Stimulated activated CD4-positive, alpha-beta T cell treated with anti-CD3 and anti-CD28 coated beads, TNF-alpha, amount 100 ng/mL, for 48 hours (primary cell): Measurements from ENCODE around the gene MTHFD2L.

ENCODE experiments used
- DNase-seq, 3 donors: peaks; one replicate each; pipeline ENCODE4 v3.0.0-alpha.2; 2020; ENCODE audit warnings: low read depth in 3 of 3

The MTHFD2L gene

GRCh38 chr4:74304095-74304625 lies 146.2 kb downstream of the MTHFD2L start:
- DNase-seq = no peak

GRCh38 chr4:74305000-74305399 lies 147.1 kb downstream of the MTHFD2L start:
- DNase-seq = no peak

GRCh38 chr4:74307170-74307569 lies 149.3 kb downstream of the MTHFD2L start:
- DNase-seq = no peak

- DNase-seq = no peak
These were observed 150.3 kb downstream of the MTHFD2L start, which contains the start of gene EPGN for GRCh38 chr4:74308215-74308614. EPGN (plus strand) TSS chr4:74308470; CDS start chr4:74308534, 64 bp downstream.

- no peak for DNase-seq
These were observed 151.3 kb downstream of the MTHFD2L start for GRCh38 chr4:74309223-74309622.

GRCh38 chr4:74311696-74312313 lies 153.9 kb downstream of the MTHFD2L start:
- DNase-seq = peak in 1 of 3 donors; percentile 3

GRCh38 chr4:74314329-74314728 lies 156.4 kb downstream of the MTHFD2L start:
- DNase-seq = no peak

GRCh38 chr4:74314944-74315343 lies 157.0 kb downstream of the MTHFD2L start:
- no peak for DNase-seq

- no peak for DNase-seq
These were observed 157.5 kb downstream of the MTHFD2L start for GRCh38 chr4:74315376-74315775.

- no peak for DNase-seq
These were observed 158.5 kb downstream of the MTHFD2L start for GRCh38 chr4:74316397-74316796.

GRCh38 chr4:74317616-74318246 lies 159.8 kb downstream of the MTHFD2L start:
- DNase-seq = no peak

- no peak for DNase-seq
These were observed 160.4 kb downstream of the MTHFD2L start for GRCh38 chr4:74318276-74318675.

GRCh38 chr4:74319470-74319869 lies 161.6 kb downstream of the MTHFD2L start:
- DNase-seq = no peak

- DNase-seq = peak in 2 of 3 donors; percentile 3 to 38
These were observed 162.7 kb downstream of the MTHFD2L start for GRCh38 chr4:74320559-74321118.

- no peak for DNase-seq
These were observed 164.4 kb downstream of the MTHFD2L start for GRCh38 chr4:74322301-74322700.

GRCh38 chr4:74323663-74324062 lies 165.7 kb downstream of the MTHFD2L start:
- DNase-seq = no peak

- no peak for DNase-seq
These were observed 166.3 kb downstream of the MTHFD2L start for GRCh38 chr4:74324262-74324661.

- no peak for DNase-seq
These were observed 168.0 kb downstream of the MTHFD2L start for GRCh38 chr4:74325886-74326285.

- DNase-seq = no peak
These were observed 169.8 kb downstream of the MTHFD2L start for GRCh38 chr4:74327762-74328161.

GRCh38 chr4:74328501-74328900 lies 170.6 kb downstream of the MTHFD2L start:
- no peak for DNase-seq

- no peak for DNase-seq
These were observed 171.4 kb downstream of the MTHFD2L start for GRCh38 chr4:74329307-74329706.

- no peak for DNase-seq
These were observed 172.4 kb downstream of the MTHFD2L start for GRCh38 chr4:74330295-74330750.

GRCh38 chr4:74331252-74331651 lies 173.3 kb downstream of the MTHFD2L start:
- DNase-seq = no peak
